HG03097 (cell line): Measurements from ENCODE around the gene CHIC1.
"Not testable (repeated sequence)": the region's sequence is repeated elsewhere in the genome, so short reads cannot be mapped to it uniquely, and the experiment has no call there.

Experiments
- ATAC-seq: cut with Tn5 transposase; IDR thresholded peaks from one replicate; pipeline ENCODE4 v1.9.1; 2021; ENCODE audit not compliant: unreplicated experiment, low FRiP score

CHIC1 gene

GRCh38 chrX:73562984-73563737 lies at the start of gene CHIC1:
CHIC1 (plus strand) TSS chrX:73563197; CDS start chrX:73563285, 88 bp downstream.
- ATAC-seq, result peak; percentile 55

DNA sequence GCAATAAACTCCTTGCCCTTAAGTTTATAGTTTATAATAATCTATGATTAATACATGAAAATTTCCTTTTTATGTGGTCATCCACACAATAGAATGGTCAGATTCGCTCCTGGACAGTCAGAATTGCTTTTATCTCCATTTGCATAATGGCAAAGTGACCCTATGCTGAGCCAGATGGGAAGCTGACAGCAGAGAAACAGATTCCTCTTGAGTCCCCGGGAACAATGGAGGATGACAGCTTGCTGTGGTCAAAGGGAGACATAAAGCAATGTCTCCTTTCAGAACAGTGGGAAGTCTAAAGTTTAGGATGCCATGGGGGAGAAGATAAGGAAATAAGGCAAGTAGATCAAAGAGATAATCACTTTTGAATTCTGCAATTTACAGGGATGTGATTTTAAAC lies 40.2 kb upstream of the CHIC1 start:
- not testable (repeated sequence) for ATAC-seq

GRCh38 chrX:73524906-73525305 lies 38.1 kb upstream of the CHIC1 start:
- no peak for ATAC-seq

- ATAC-seq, result no peak
These were observed 36.9 kb upstream of the CHIC1 start for GRCh38 chrX:73525928-73526690.

GRCh38 chrX:73531655-73532054 lies 31.3 kb upstream of the CHIC1 start:
- not testable (repeated sequence) for ATAC-seq

- no peak for ATAC-seq
These were observed 6.8 kb upstream of the CHIC1 start for GRCh38 chrX:73556159-73556558.

DNA sequence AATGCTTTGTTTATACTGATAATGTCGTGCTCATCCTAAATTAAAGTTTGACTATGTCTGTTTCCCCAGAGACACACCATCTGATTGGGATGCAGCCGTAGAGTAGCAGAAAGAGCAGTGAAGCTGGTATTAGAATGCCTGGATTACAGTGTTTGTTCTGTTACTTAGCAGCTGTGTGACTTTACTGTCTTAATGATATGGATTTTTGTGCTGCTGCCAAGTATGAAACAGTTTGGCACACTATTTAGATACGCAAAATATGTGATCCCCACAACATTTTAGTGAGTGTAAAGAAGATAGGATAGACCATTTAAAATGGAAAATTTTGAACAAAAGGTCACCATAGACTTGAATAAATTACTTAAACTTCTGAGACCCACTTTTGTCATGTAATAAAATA lies 1.2 kb upstream of the CHIC1 start:
- no peak for ATAC-seq

GRCh38 chrX:73562458-73562857 lies 539 bp upstream of the CHIC1 start:
- ATAC-seq, result no peak

- ATAC-seq, result no peak
These were observed 706 bp downstream of the CHIC1 start for GRCh38 chrX:73563738-73564068.

DNA sequence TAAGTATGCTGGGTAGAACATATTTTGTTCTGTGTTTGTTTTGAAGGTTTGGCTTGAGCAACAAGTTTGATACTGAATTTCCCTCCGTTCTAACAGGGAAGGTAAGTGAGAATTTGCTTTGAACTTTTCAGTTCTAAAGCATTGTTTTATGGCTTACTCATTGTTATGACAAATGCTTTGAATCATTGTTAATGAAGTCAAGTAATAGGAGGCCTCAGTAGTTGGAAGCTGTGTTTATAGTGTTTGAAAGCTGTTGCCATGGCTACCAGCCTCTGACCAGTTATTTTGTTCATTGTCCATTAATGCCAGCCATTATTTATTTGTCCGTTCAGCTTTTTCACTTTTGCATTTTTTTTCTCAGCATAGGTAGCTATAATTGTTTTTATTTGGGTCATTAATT lies 14.4 kb downstream of the CHIC1 start:
- no peak for ATAC-seq

DNA sequence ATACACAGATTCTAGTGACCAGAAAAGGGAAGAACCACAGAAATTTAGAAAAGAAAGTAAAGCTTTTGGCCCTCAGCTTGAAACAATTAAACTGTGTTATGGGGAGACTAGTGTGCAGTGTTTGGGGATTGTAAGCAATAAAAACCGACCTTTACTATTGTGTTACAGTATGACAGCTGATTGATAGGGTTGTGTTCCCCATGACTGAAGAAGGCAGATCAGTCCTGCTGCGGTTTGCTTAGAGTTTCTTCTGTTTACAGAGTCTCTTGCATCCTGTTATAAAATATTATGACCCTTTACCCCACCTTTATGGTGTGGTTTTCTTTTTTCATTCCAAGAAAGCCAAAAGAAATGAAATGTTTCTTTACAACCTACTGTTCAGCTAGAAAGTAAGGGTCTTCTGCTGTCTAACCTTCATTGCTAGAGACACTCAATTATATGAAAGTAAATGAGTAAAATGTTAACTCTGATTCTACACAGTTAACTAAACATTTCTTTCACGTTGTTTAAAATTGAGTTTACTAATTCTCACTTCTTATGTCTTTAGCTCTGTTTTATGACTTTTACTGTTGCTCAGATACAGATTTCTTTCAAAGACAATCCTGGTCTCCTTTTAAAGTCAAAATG lies 18.1 kb downstream of the CHIC1 start:
- peak; percentile 75 for ATAC-seq

GRCh38 chrX:73597758-73598157 lies 34.8 kb downstream of the CHIC1 start:
- ATAC-seq, result not testable (repeated sequence)

- ATAC-seq, result no peak
These were observed 52.0 kb downstream of the CHIC1 start for GRCh38 chrX:73615022-73615421.

GRCh38 chrX:73641669-73642068 lies 78.7 kb downstream of the CHIC1 start:
- ATAC-seq, result not testable (repeated sequence)

GRCh38 chrX:73647212-73647611 lies 84.2 kb downstream of the CHIC1 start:
- peak; percentile 63 for ATAC-seq

DNA sequence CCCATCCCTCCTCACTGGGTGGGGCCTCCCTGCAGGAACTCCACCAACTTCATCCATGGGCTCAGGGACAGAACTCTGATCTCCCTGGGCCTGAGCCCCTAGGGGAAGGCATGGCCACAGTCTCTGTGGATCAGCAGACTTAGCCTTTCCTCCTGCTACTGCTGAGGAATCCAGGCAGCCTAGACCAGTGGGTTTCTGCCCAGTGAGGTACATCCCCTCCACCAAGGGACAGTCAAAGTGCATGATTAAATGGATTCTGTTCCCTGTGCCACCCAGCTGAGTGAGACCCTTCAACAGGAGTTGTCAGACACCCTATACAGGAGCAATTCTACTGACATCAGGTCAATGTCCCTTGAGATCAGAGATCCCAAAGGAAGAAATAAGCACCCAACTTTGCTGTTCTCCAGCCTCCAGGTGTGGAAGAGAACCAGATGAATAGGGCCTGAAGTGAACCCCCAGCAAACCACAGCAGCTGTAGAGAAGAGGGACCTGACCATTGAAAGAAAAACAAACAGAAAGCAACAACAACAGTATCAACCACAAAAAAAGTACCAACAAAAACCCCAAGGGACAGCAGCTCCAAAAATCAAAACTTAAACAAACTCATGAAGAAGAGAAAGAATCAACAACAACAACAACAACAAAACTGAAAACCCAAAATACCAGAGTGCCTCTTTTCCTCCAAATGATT lies 84.8 kb downstream of the CHIC1 start:
- peak; percentile 46 for ATAC-seq

DNA sequence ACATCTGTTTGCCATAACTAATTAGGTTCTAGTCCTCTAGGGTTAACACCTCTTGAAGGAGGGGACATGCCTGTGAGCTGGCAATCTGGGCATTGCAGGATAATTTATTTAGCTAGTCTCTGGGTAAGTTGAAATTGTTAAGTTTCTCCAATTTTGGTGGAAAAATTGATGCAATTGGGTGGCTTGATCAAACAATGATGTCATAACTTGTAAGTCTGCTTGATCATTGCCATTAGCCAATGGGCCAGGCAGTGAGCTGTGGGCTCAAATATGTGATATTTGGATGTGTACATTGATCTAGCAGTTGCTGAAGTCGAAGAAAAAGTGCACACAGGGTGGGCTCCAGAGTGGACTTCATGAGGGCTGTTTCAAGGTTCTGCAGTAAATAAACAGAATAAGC lies 98.3 kb downstream of the CHIC1 start:
- ATAC-seq, result not testable (repeated sequence)

GRCh38 chrX:73668779-73669178 lies 105.8 kb downstream of the CHIC1 start:
- ATAC-seq, result no peak

GRCh38 chrX:73681408-73681807 lies 118.4 kb downstream of the CHIC1 start:
- no peak for ATAC-seq

- no peak for ATAC-seq
These were observed 120.4 kb downstream of the CHIC1 start for GRCh38 chrX:73683236-73683859.

GRCh38 chrX:73707014-73707413 lies 144.0 kb downstream of the CHIC1 start:
- ATAC-seq, result not testable (repeated sequence)
